Lung (tissue), 12 donors: Measurements from ENCODE around the gene SRSF5. TPM values are rescaled to one million over a fixed set of nuclear protein-coding genes. Genes with fewer than 3 reads are reported as not detected.

Experiments used
- ATAC-seq: fragments of 200-7000 bp; cut with Tn5 transposase; one replicate; pipeline ENCODE4 v1.9.1; 2020; ENCODE audit warnings: moderate number of reproducible peaks; ENCODE audit not compliant: insufficient read depth, low FRiP score
- DNase-seq, 3 donors: peaks; one replicate each; pipeline ENCODE4 v3.0.0-alpha.2; 2013 to 2017
- H3K27ac ChIP-seq, 2 donors: one replicate each; pipeline ENCODE4 v1.5.1; 2013; ENCODE audit warnings: mild to moderate bottlenecking in 2 of 2, moderate library complexity in 2 of 2, control low read depth in 1 of 2, inconsistent platforms in 1 of 2, low read depth in 1 of 2, low read length in 1 of 2
- H3K27me3 ChIP-seq, 3 donors: one replicate each; pipeline ENCODE4 v1.5.1; 2013; ENCODE audit warnings: low read length in 2 of 3; ENCODE audit not compliant: control insufficient read depth in 3 of 3, insufficient read depth in 3 of 3
- H3K36me3 ChIP-seq, 4 donors: one replicate each; pipeline ENCODE4 v1.5.1; 2013; ENCODE audit warnings: low read length in 4 of 4, mild to moderate bottlenecking in 1 of 4, moderate library complexity in 1 of 4; ENCODE audit not compliant: control insufficient read depth in 4 of 4, insufficient read depth in 4 of 4
- H3K4me1 ChIP-seq, 5 donors: one replicate each; pipeline ENCODE4 v1.5.1; 2013; ENCODE audit warnings: low read length in 5 of 5, mild to moderate bottlenecking in 2 of 5, moderate library complexity in 1 of 5; ENCODE audit not compliant: control insufficient read depth in 5 of 5, insufficient read depth in 5 of 5
- H3K4me3 ChIP-seq: one replicate; pipeline ENCODE4 v1.5.1; 2013; ENCODE audit warnings: mild to moderate bottlenecking, control low read depth, moderate library complexity
- H3K9ac ChIP-seq, 2 donors: one replicate each; pipeline ENCODE4 v1.5.1; 2013; ENCODE audit warnings: low read length in 2 of 2, control low read depth in 1 of 2; ENCODE audit not compliant: insufficient read depth in 1 of 2
- H3K9me3 ChIP-seq, 4 donors: one replicate each; pipeline ENCODE4 v1.5.1; 2013; ENCODE audit warnings: low read length in 3 of 4, mild to moderate bottlenecking in 1 of 4, moderate library complexity in 1 of 4; ENCODE audit not compliant: control insufficient read depth in 4 of 4, insufficient read depth in 3 of 4
- WGBS, 2 donors: extraction: QIAGEN DNeasy Blood & Tissue Kit; methylation state at CpG; one replicate each; pipeline ENCODE4 v1.1.7; 2013; 5-methylcytosine and 5-hydroxymethylcytosine counted together
- polyA plus RNA-seq, 2 donors: library from polyadenylated mRNA; stranded (reverse); fragments of 200-250 nt; gene quantifications; one replicate each; pipeline ENCODE4 v1.2.1, GENCODE V29; 2013
- total RNA-seq, 2 donors: library from RNA; depleted of rRNA in 1 of 2; stranded (reverse); fragments of >200 nt in 1 of 2; gene quantifications; one replicate each; pipeline ENCODE4 v1.2.1, GENCODE V29; 2014 to 2021
- TF ChIP-seq, protein P1 (sequence below): IDR thresholded peaks from 2 replicates; pipeline ENCODE4 v1.5.1; 2012; ENCODE audit warnings: mild to moderate bottlenecking; ENCODE audit errors: control extremely low read depth, extremely low read depth
- donor health status: control.
- donor health status: control.
- donor health status: Bipolar disorder and iron deficiency.
- donor health status: healthy.
- donor health status: DM: yes; HTN: yes; CAD: no.

SRSF5 gene
- total and polyA plus RNA-seq, 4 donors = 224 to 419 (median 286) TPM

DNA sequence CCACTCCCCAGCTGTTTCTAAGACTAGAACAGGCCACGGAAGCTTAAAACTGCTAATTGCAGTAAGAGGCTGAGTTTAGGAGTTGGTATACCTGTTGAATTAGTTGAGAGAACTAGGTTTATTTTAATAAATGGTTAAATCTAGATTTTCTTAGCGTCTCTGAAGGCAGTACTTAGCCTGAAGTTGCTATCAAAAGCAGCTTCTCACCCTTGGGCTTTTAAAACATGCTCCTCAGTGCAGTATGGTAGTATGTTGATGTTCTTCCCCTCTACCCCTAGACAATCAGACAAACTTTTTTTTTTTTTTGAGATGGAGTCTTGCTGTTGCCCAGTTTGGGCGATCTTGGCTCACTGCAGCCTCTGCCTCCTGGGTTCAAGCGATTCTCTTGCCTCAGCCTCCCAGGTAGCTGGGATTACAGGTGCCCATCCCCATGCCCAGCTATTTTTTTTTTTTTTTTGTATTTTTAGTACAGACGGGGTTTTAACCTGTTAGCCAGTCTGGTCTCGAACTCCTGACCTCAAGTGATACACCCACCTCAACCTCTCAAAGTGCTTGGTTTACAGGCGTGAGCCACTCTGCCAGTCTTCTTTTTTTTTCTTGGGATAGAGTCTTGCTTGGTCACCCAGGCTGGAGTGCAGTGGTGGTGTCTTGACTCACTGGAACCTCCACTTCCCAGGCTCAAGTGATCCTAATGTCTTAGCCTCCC is 6.8 kb downstream of the SRSF5 start:
- Histone ChIP-seq H3K27ac (no peak overlapping the region), H3K36me3 (peaks cover 39 to 64% (median 57%) of the 10 kb centered on the region in 4 donors), H3K4me3 (no peak overlapping the region), H3K9me3 (no peaks in the 10 kb centered on the region), H3K9ac (no peak overlapping the region), H3K27me3 (no peaks in the 10 kb centered on the region), H3K4me1 (peaks cover 0 to 24% (median 2%) of the 10 kb centered on the region in 5 donors)
- TF ChIP-seq, protein P1, sequence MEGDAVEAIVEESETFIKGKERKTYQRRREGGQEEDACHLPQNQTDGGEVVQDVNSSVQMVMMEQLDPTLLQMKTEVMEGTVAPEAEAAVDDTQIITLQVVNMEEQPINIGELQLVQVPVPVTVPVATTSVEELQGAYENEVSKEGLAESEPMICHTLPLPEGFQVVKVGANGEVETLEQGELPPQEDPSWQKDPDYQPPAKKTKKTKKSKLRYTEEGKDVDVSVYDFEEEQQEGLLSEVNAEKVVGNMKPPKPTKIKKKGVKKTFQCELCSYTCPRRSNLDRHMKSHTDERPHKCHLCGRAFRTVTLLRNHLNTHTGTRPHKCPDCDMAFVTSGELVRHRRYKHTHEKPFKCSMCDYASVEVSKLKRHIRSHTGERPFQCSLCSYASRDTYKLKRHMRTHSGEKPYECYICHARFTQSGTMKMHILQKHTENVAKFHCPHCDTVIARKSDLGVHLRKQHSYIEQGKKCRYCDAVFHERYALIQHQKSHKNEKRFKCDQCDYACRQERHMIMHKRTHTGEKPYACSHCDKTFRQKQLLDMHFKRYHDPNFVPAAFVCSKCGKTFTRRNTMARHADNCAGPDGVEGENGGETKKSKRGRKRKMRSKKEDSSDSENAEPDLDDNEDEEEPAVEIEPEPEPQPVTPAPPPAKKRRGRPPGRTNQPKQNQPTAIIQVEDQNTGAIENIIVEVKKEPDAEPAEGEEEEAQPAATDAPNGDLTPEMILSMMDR = no peak
- DNase-seq (no peak), ATAC-seq (no peak)
- WGBS, 2 donors = 97% methylated on average over 7 of the region's 7 CpGs

DNA sequence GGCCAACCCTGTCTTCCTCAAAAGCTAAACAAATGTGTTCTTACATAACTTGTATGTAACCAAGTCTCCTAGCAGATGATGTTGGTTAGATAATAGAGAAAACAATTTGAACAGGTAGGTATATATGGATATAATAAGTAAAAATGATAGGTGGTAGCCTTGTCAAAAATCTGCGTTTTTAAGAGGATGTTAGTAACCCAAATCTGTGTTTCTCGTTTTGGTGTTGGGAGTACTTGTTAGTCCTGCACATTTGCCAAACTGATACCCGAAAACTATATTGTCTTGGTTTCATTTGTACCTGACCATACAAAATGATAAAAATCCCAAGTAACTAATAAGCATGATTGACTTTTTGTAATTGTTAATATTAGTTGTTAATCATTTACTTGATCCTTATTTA is 8.1 kb downstream of the SRSF5 start:
- Histone ChIP-seq H3K9ac (no peak overlapping the region), H3K9me3 (no peaks in the 10 kb centered on the region), H3K27me3 (no peaks in the 10 kb centered on the region), H3K4me1 (peaks cover 0 to 15% (median 0%) of the 10 kb centered on the region in 5 donors), H3K4me3 (no peak overlapping the region), H3K27ac (no peak overlapping the region), H3K36me3 (peaks cover 41 to 64% (median 51%) of the 10 kb centered on the region in 4 donors)
- TF ChIP-seq, protein P1 = no peak
- no peak for DNase-seq
- 87 to 89% methylated on average over 3 of the region's 3 CpGs for WGBS, 2 donors
- ATAC-seq = no peak

DNA sequence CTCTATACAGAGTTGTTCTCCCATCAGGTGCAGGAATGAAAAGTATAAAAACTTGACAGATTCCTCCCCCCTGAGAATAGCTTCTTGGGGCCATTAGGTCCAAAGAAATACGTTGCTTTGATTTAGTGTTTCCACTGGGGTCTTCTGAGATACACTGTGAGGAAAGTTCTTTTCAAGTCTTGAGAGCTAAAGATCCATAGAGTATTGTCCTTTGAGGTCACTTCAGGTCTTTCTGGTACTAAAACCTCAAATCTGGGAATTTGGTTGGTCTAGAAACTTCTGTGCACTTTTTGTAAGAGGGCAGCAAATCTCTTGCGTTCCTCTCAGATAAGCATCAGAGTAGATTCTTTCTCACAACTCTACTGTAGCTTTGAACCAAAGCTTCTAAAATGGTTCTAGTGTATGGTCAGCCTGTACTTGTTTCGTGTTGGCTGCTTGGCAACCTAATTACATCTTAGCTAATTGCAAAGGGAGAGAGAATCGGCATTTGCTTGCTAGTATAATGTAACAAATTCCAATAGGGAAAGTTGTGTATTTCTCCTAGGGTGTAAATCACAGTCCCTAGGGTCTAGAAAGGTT is 10.0 kb downstream of the SRSF5 start:
- 90% methylated on average over 4 of the region's 4 CpGs for WGBS, 2 donors
- TF ChIP-seq, protein P1 = no peak
- no peak for DNase-seq
- peaks cover 0 to 11% (median 0%) of the 10 kb centered on the region in 5 donors for H3K4me1 ChIP-seq
- no peak overlapping the region for H3K4me3 ChIP-seq
- no peak for ATAC-seq
- H3K36me3 ChIP-seq = peaks cover 31 to 50% (median 38%) of the 10 kb centered on the region in 4 donors
- H3K27ac ChIP-seq = no peak overlapping the region
- no peaks in the 10 kb centered on the region for H3K27me3 ChIP-seq
- no peaks in the 10 kb centered on the region for H3K9me3 ChIP-seq
- no peak overlapping the region for H3K9ac ChIP-seq
